ENCODE results near the gene GOLGA8K.
"Not testable (repeated sequence)": the region's sequence is repeated elsewhere in the genome, so short reads cannot be mapped to it uniquely, and the experiment has no call there.

Gene GOLGA8K

GRCh38 chr15:32352748-32353147 lies 50.3 kb downstream of the GOLGA8K start:
- not testable (repeated sequence) for DNase-seq

GRCh38 chr15:32350563-32351220 lies 52.4 kb downstream of the GOLGA8K start:
- DNase-seq: not testable (repeated sequence)

- DNase-seq: not testable (repeated sequence)
Measured at GRCh38 chr15:32347037-32347436, 56.1 kb downstream of the GOLGA8K start.

- not testable (repeated sequence) for DNase-seq
Measured at GRCh38 chr15:32345978-32346547, 57.0 kb downstream of the GOLGA8K start.

- not testable (repeated sequence) for DNase-seq
Measured at GRCh38 chr15:32343921-32344320, 59.2 kb downstream of the GOLGA8K start.

All from activated CD4-positive, alpha-beta T cell treated with anti-CD3 and anti-CD28 coated beads for 1 hour (primary cell).